HUDEP-2 (cell line): Measurements from ENCODE around the gene LIMS4.
"Not testable (repeated sequence)": the region's sequence is repeated elsewhere in the genome, so short reads cannot be mapped to it uniquely, and the experiment has no call there.

Experiments
- DNase-seq, 76 experiments: peaks; one replicate each; lab custom pipeline; 2025; ENCODE audit not compliant: unreplicated experiment in 76 of 76; lab: John Stamatoyannopoulos, UW

Gene LIMS4

GRCh38 chr2:110472171-110473058 is at the start of gene LIMS4:
Gene LIMS4, minus strand, starts transcription at chr2:110472816. Its CDS starts 38 bp downstream, at chr2:110472778.
- DNase-seq = not testable (repeated sequence)

GRCh38 chr2:110499755-110500377 is 27.2 kb upstream of the LIMS4 start:
- not testable (repeated sequence) for DNase-seq

- not testable (repeated sequence) for DNase-seq
Measured at GRCh38 chr2:110496027-110496426, 23.4 kb upstream of the LIMS4 start.

- not testable (repeated sequence) for DNase-seq
Measured at GRCh38 chr2:110494488-110494887, 21.9 kb upstream of the LIMS4 start.

GRCh38 chr2:110488991-110489390 is 16.4 kb upstream of the LIMS4 start:
- not testable (repeated sequence) for DNase-seq

- not testable (repeated sequence) for DNase-seq
Measured at GRCh38 chr2:110482697-110483096, 10.1 kb upstream of the LIMS4 start.

- DNase-seq = not testable (repeated sequence)
Measured at GRCh38 chr2:110481200-110481599, 8.6 kb upstream of the LIMS4 start.

GRCh38 chr2:110480084-110480483 is 7.5 kb upstream of the LIMS4 start:
- DNase-seq = not testable (repeated sequence)

GRCh38 chr2:110477370-110477769 is 4.8 kb upstream of the LIMS4 start:
- DNase-seq = not testable (repeated sequence)

GRCh38 chr2:110476952-110477351 is 4.3 kb upstream of the LIMS4 start:
- DNase-seq = not testable (repeated sequence)

- DNase-seq = not testable (repeated sequence)
Measured at GRCh38 chr2:110475627-110476359, 3.2 kb upstream of the LIMS4 start.

- not testable (repeated sequence) for DNase-seq
Measured at GRCh38 chr2:110474898-110475297, 2.3 kb upstream of the LIMS4 start.

- not testable (repeated sequence) for DNase-seq
Measured at GRCh38 chr2:110473059-110473358, 393 bp upstream of the LIMS4 start.

- DNase-seq = not testable (repeated sequence)
Measured at GRCh38 chr2:110468921-110469320, 3.7 kb downstream of the LIMS4 start.

GRCh38 chr2:110465312-110465711 is 7.3 kb downstream of the LIMS4 start:
- not testable (repeated sequence) for DNase-seq

- DNase-seq = not testable (repeated sequence)
Measured at GRCh38 chr2:110462458-110462857, 10.2 kb downstream of the LIMS4 start.

GRCh38 chr2:110460318-110460717 is 12.3 kb downstream of the LIMS4 start:
- not testable (repeated sequence) for DNase-seq

- DNase-seq = not testable (repeated sequence)
Measured at GRCh38 chr2:110457214-110457590, 15.4 kb downstream of the LIMS4 start.

- DNase-seq = not testable (repeated sequence)
Measured at GRCh38 chr2:110456291-110457213, 16.1 kb downstream of the LIMS4 start.

- not testable (repeated sequence) for DNase-seq
Measured at GRCh38 chr2:110455080-110455670, 17.4 kb downstream of the LIMS4 start.
